ENCODE measurements around the gene CDC42SE2.
"Not testable (repeated sequence)": the region's sequence is repeated elsewhere in the genome, so short reads cannot be mapped to it uniquely, and the experiment has no call there.

Gene CDC42SE2

GRCh38 chr5:131389869-131390265 lies 126.0 kb downstream of the CDC42SE2 start:
- DNase-seq (ENCODE audit: low read depth in 2 of 2) = no peak

GRCh38 chr5:131392466-131393095 lies 128.7 kb downstream of the CDC42SE2 start:
- DNase-seq (ENCODE audit: low read depth in 2 of 2) = no peak

GRCh38 chr5:131393498-131393968 lies 129.7 kb downstream of the CDC42SE2 start:
- no peak for DNase-seq (ENCODE audit: low read depth in 2 of 2)

- DNase-seq (ENCODE audit: low read depth in 2 of 2) = no peak
Measured at GRCh38 chr5:131394128-131394527, 130.3 kb downstream of the CDC42SE2 start.

- no peak for DNase-seq (ENCODE audit: low read depth in 2 of 2)
Measured at GRCh38 chr5:131396015-131396414, 132.2 kb downstream of the CDC42SE2 start.

GRCh38 chr5:131396630-131397273 lies 132.9 kb downstream of the CDC42SE2 start:
- no peak for DNase-seq (ENCODE audit: low read depth in 2 of 2)

- DNase-seq (ENCODE audit: low read depth in 2 of 2) = not testable (repeated sequence)
Measured at GRCh38 chr5:131399007-131399406, 135.2 kb downstream of the CDC42SE2 start.

- no peak for DNase-seq (ENCODE audit: low read depth in 2 of 2)
Measured at GRCh38 chr5:131400585-131400984, 136.7 kb downstream of the CDC42SE2 start.

GRCh38 chr5:131405674-131406073 lies 141.8 kb downstream of the CDC42SE2 start:
- no peak for DNase-seq (ENCODE audit: low read depth in 2 of 2)

GRCh38 chr5:131406076-131406475 lies 142.2 kb downstream of the CDC42SE2 start:
- no peak for DNase-seq (ENCODE audit: low read depth in 2 of 2)

GRCh38 chr5:131406975-131407638 lies 143.3 kb downstream of the CDC42SE2 start:
- no peak for DNase-seq (ENCODE audit: low read depth in 2 of 2)

GRCh38 chr5:131413605-131414559 lies 150.0 kb downstream of the CDC42SE2 start:
- no peak for DNase-seq (ENCODE audit: low read depth in 2 of 2)

GRCh38 chr5:131416729-131417128 lies 152.9 kb downstream of the CDC42SE2 start:
- DNase-seq (ENCODE audit: low read depth in 2 of 2) = no peak

- DNase-seq (ENCODE audit: low read depth in 2 of 2) = peak; percentile 64 to 84
Measured at GRCh38 chr5:131417240-131417869, 153.5 kb downstream of the CDC42SE2 start.

GRCh38 chr5:131418846-131419245 lies 155.0 kb downstream of the CDC42SE2 start:
- DNase-seq (ENCODE audit: low read depth in 2 of 2) = no peak

- DNase-seq (ENCODE audit: low read depth in 2 of 2) = no peak
Measured at GRCh38 chr5:131419877-131420276, 156.0 kb downstream of the CDC42SE2 start.

- DNase-seq (ENCODE audit: low read depth in 2 of 2) = no peak
Measured at GRCh38 chr5:131423056-131423455, 159.2 kb downstream of the CDC42SE2 start.

- no peak for DNase-seq (ENCODE audit: low read depth in 2 of 2)
Measured at GRCh38 chr5:131426011-131426410, 162.2 kb downstream of the CDC42SE2 start.

GRCh38 chr5:131430794-131431193 lies 166.9 kb downstream of the CDC42SE2 start:
- DNase-seq (ENCODE audit: low read depth in 2 of 2) = no peak

GRCh38 chr5:131431794-131432193 lies 167.9 kb downstream of the CDC42SE2 start:
- no peak for DNase-seq (ENCODE audit: low read depth in 2 of 2)

- DNase-seq (ENCODE audit: low read depth in 2 of 2) = no peak
Measured at GRCh38 chr5:131433109-131433508, 169.3 kb downstream of the CDC42SE2 start.
